AG09319 (cell line): ENCODE data around the gene XRN2.

Experiments used
- DNase-seq: peaks from one replicate; pipeline ENCODE4 v3.0.0-alpha.2; 2010; ENCODE audit warnings: low read depth; ENCODE audit errors: extremely low read depth
- CTCF ChIP-seq: IDR thresholded peaks from 2 replicates; pipeline ENCODE4 v1.5.1; 2011; ENCODE audit warnings: low read depth, mild to moderate bottlenecking, inconsistent platforms, low read length, moderate library complexity

XRN2 gene

DNA sequence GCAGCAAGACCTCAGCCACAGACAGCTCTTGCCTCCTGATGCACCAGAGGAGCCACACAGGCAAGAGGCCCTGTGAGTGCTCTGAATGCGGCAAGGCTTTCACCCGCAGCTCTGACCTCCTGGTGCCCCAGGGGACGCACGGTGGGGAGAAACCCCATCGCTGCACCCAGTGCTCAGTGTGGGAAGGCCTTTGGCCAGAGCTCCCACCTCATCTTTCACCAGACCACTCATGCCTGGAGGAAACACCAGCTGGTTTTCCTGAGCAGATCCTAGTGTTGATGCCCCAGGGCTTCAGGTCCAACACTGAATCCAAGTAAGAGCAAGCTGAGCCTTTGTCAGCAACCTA, 37.0 kb upstream of the XRN2 start:
- DNase-seq, result no peak

GRCh38 chr20:21269772-21270171, 33.4 kb upstream of the XRN2 start:
- no peak for TF ChIP-seq CTCF
- no peak for DNase-seq

More for the DNA sequence above, 37.0 kb upstream of the XRN2 start:
- no peak for TF ChIP-seq CTCF

DNA sequence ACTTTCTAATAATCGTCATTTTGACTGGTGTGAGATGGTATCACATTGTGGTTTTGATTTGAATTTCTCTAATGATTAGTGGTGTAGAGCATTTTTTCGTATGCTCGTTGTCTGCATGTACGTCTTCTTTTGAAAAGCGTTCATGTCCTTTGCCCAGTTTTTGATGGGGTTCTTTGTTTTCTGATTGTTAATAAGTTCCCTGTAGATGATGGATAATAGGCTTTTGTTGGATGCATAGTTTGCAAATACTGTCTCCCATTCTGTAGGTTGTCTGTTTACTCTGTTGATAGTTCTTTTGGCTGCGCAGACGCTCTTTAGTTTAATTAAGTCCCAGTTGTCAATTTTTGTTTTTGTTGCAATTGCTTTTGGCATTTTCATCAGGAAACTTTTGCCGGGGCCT, 32.3 kb upstream of the XRN2 start:
- no peak for DNase-seq
- no peak for TF ChIP-seq CTCF

- no peak for TF ChIP-seq CTCF
- DNase-seq, result no peak
These were observed 30.9 kb upstream of the XRN2 start for GRCh38 chr20:21272279-21272678.

- TF ChIP-seq CTCF, result no peak
- no peak for DNase-seq
These were observed 30.5 kb upstream of the XRN2 start for GRCh38 chr20:21272679-21273078.

DNA sequence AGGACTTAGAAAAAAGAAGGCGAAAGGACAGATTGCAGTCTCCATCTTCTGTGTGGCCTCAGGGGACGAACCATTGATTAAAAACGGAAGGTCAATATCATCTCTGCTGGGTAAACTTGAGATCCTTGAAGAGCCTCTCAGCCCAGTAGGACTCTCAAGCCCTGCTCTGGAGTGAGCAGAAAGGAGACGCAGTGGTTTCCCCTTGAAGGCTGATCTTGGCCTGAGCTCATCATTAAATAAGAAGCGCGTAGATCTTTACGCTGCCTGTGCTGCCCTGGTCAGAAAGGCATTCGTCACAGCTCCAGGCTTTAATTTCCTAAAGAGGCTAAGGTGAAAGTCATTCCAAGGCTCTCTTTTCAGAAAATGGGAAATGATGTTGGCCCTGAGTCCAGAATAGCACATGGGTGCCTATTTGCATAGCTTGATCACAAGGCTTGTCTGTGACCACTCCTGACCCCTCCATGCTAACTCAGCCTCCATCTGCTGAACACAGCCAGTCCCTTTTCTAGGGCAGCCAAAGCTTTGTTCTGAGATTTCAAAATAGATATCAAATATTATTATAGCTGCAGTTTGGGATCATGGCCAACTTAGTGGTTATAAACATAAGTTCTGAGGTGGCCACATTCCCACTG, 29.3 kb upstream of the XRN2 start:
- no peak for TF ChIP-seq CTCF
- DNase-seq, result no peak

GRCh38 chr20:21278829-21279228, 24.3 kb upstream of the XRN2 start:
- no peak for TF ChIP-seq CTCF

More at GRCh38 chr20:21278829-21279228, 24.3 kb upstream of the XRN2 start:
- no peak for DNase-seq
